A549 treated with CpdA at 1 μM for 4 hours (cell line): Measurements from ENCODE around the gene RAB43. TPM values are rescaled to one million over a fixed set of nuclear protein-coding genes. Genes with fewer than 3 reads are reported as not detected.

Source experiments
- total RNA-seq: library from RNA; stranded (reverse); fragments of 200-300 nt; extraction: Qiagen RNA extraction; gene quantifications from 5 replicates; pipeline ENCODE4 v1.2.3, GENCODE V29; 2022; ENCODE audit warnings: low read depth

The RAB43 gene
- 2.3 to 5.3 TPM (median 4.3 TPM) in 5 replicates for total RNA-seq

GRCh38 chr3:129121792-129122411 lies at the start of gene RAB43:
TSS of gene RAB43 (minus strand) at chr3:129121804. CDS start at chr3:129121489, 315 bp downstream.

DNA sequence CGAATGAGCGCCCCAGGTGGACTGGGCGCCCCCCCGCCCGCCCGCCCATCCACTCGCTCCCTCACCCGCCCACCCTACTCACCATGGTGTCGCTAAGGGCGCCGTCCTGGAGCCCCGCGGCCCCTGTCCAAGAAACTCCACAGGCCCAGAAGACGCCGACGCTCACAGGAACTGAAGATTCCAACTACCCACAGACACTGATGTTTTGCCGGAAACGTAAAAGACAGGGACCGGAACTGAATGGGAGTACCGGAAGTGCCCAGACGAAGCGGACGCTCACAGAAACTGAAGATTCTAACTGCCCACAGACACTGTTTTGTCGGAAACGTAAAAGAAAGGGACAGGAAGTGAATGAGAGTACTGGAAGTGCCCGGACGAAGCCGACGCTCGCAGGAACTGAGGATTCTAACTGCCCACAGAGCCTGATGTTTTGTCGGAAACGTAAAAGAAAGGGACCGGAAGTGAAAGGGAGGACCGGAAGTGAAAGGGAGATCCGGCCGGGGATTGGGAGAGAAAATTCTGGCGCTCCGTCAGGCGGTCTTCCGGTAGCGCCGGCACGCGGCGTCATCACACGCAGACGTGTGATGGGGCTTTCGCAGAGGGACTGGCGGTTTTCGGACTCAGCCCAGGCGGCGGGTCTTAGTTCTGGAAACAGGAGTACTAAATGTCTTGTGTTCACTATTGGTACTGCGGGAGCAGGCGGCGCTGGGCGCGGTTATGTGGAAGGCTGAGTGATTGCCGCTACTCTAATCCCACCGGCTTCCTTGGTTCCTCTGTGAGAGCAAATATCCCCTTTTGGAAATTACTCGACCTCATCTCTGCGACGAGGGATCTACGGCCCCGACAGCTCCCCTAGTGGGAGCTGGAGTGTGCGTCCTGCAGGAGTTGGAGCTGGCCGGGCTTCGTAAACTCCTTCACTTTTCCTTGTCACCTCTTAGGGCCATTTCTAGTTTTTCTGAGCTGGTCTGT lies 39.6 kb upstream of the RAB43 start, which contains the start of gene ISY1:
ISY1 (minus strand) TSS at position 173 of the 969 bp plus-strand sequence; CDS start at position 85, 88 bp downstream.

GRCh38 chr3:129060276-129061022 lies 61.2 kb downstream of the RAB43 start, which contains the start of gene GP9:
TSS of gene GP9 (plus strand) at chr3:129060779. CDS start at chr3:129061740, 961 bp downstream.

Other genes starting within 250 kb of the RAB43 start
- gene ACAD9, start 242.2 kb downstream of the RAB43 start, total RNA-seq: 21.5 to 29.0 TPM (median 24.9 TPM) in 5 replicates
- 0.03 to 0.25 TPM in 2 of 5 replicates, not detected in the others for gene CFAP92, start 127.7 kb downstream of the RAB43 start, total RNA-seq
- 0.06 TPM in 1 of 5 replicates, not detected in the others for gene EFCC1, start 120.5 kb downstream of the RAB43 start, total RNA-seq
- not detected in 5 replicates for gene GP9, start 61.0 kb downstream of the RAB43 start, total RNA-seq
- 22.2 to 25.5 TPM (median 22.7 TPM) in 5 replicates for gene ISY1, start 39.3 kb upstream of the RAB43 start, total RNA-seq
- gene CNBP, start 62.1 kb upstream of the RAB43 start, total RNA-seq: 316 to 353 TPM (median 336 TPM) in 5 replicates
- 70.0 to 84.5 TPM (median 80.6 TPM) in 5 replicates for gene COPG1, start 127.8 kb upstream of the RAB43 start, total RNA-seq
- gene HMCES, start 157.1 kb upstream of the RAB43 start, total RNA-seq: 40.7 to 43.9 TPM (median 41.7 TPM) in 5 replicates